ENCODE data around the gene CNOT3.

Gene CNOT3

GRCh38 chr19:54121259-54121658 is 16.3 kb upstream of the CNOT3 start:
- no peak for DNase-seq

- no peak for DNase-seq
These were observed 13.9 kb upstream of the CNOT3 start for GRCh38 chr19:54123682-54124081.

GRCh38 chr19:54124393-54124792 is 13.2 kb upstream of the CNOT3 start:
- no peak for DNase-seq

GRCh38 chr19:54125713-54126112 is 11.8 kb upstream of the CNOT3 start:
- no peak for DNase-seq

GRCh38 chr19:54127688-54128440 is 9.7 kb upstream of the CNOT3 start:
- DNase-seq: no peak

GRCh38 chr19:54128441-54128725 is 9.2 kb upstream of the CNOT3 start:
- DNase-seq: no peak

GRCh38 chr19:54128796-54129616 is 8.6 kb upstream of the CNOT3 start:
- no peak for DNase-seq

GRCh38 chr19:54129617-54129996 is 8.0 kb upstream of the CNOT3 start:
- no peak for DNase-seq

GRCh38 chr19:54133312-54133956 is 4.1 kb upstream of the CNOT3 start:
- peak; percentile 56 for DNase-seq

- no peak for DNase-seq
These were observed 3.5 kb upstream of the CNOT3 start for GRCh38 chr19:54133957-54134590.

- no peak for DNase-seq
These were observed 1.3 kb upstream of the CNOT3 start for GRCh38 chr19:54136086-54136863.

GRCh38 chr19:54136864-54137698 is 481 bp upstream of the CNOT3 start:
- peak; percentile 100 for DNase-seq

- no peak for DNase-seq
These were observed 1.1 kb downstream of the CNOT3 start for GRCh38 chr19:54138489-54139256.

- no peak for DNase-seq
These were observed 3.8 kb downstream of the CNOT3 start for GRCh38 chr19:54141356-54141755.

GRCh38 chr19:54142166-54142780 is 4.7 kb downstream of the CNOT3 start:
- no peak for DNase-seq

GRCh38 chr19:54145541-54146158 is 8.1 kb downstream of the CNOT3 start:
- DNase-seq: no peak

GRCh38 chr19:54147676-54148075 is 10.1 kb downstream of the CNOT3 start:
- no peak for DNase-seq

GRCh38 chr19:54148158-54148557 is 10.6 kb downstream of the CNOT3 start:
- DNase-seq: no peak

- no peak for DNase-seq
These were observed 11.7 kb downstream of the CNOT3 start for GRCh38 chr19:54149021-54149812.
